HG03432 (cell line): ENCODE data around the gene CLDN22.
"Not testable (repeated sequence)": the region's sequence is repeated elsewhere in the genome, so short reads cannot be mapped to it uniquely, and the experiment has no call there.

Experiments used
- ATAC-seq: cut with Tn5 transposase; IDR thresholded peaks from one replicate; pipeline ENCODE4 v1.9.1; 2021; ENCODE audit warnings: mild to moderate bottlenecking, moderate library complexity; ENCODE audit not compliant: unreplicated experiment

CLDN22 gene

GRCh38 chr4:183347566-183347965 is 27.5 kb upstream of the CLDN22 start:
- no peak for ATAC-seq

- no peak for ATAC-seq
Observed at GRCh38 chr4:183347146-183347545, 27.1 kb upstream of the CLDN22 start.

GRCh38 chr4:183345261-183345660 is 25.2 kb upstream of the CLDN22 start:
- ATAC-seq, result no peak

- no peak for ATAC-seq
Observed at GRCh38 chr4:183344523-183345255, 24.6 kb upstream of the CLDN22 start.

- no peak for ATAC-seq
Observed at GRCh38 chr4:183343730-183344129, 23.7 kb upstream of the CLDN22 start.

GRCh38 chr4:183342541-183343533 is 22.8 kb upstream of the CLDN22 start:
- ATAC-seq, result no peak

- no peak for ATAC-seq
Observed at GRCh38 chr4:183337833-183338232, 17.8 kb upstream of the CLDN22 start.

GRCh38 chr4:183337349-183337748 is 17.3 kb upstream of the CLDN22 start:
- no peak for ATAC-seq

- peak; percentile 53 for ATAC-seq
Observed at GRCh38 chr4:183335369-183335940, 15.4 kb upstream of the CLDN22 start.

GRCh38 chr4:183333983-183334382 is 13.9 kb upstream of the CLDN22 start:
- ATAC-seq, result no peak

GRCh38 chr4:183333202-183333601 is 13.1 kb upstream of the CLDN22 start:
- ATAC-seq, result no peak

- no peak for ATAC-seq
Observed at GRCh38 chr4:183332447-183332846, 12.4 kb upstream of the CLDN22 start.

- ATAC-seq, result no peak
Observed at GRCh38 chr4:183330841-183331240, 10.8 kb upstream of the CLDN22 start.

GRCh38 chr4:183329954-183330742 is 10.1 kb upstream of the CLDN22 start:
- no peak for ATAC-seq

- ATAC-seq, result no peak
Observed at GRCh38 chr4:183329244-183329643, 9.2 kb upstream of the CLDN22 start.

- ATAC-seq, result no peak
Observed at GRCh38 chr4:183328832-183329231, 8.8 kb upstream of the CLDN22 start.

GRCh38 chr4:183327827-183328226 is 7.8 kb upstream of the CLDN22 start:
- no peak for ATAC-seq

GRCh38 chr4:183326853-183327252 is 6.8 kb upstream of the CLDN22 start:
- no peak for ATAC-seq

GRCh38 chr4:183326387-183326786 is 6.3 kb upstream of the CLDN22 start:
- not testable (repeated sequence) for ATAC-seq

GRCh38 chr4:183324619-183325018 is 4.5 kb upstream of the CLDN22 start:
- no peak for ATAC-seq

GRCh38 chr4:183324056-183324455 is 4.0 kb upstream of the CLDN22 start:
- ATAC-seq, result not testable (repeated sequence)
